NCI-H526 treated with DMSO at 0.1 percent for 48 hours (cell line): ENCODE results near the gene TGFBR3.
"Not testable (repeated sequence)": the region's sequence is repeated elsewhere in the genome, so short reads cannot be mapped to it uniquely, and the experiment has no call there.

Experiments used
- DNase-seq: peaks from one replicate; lab custom pipeline; 2025; lab: John Stamatoyannopoulos, UW

TGFBR3 gene

DNA sequence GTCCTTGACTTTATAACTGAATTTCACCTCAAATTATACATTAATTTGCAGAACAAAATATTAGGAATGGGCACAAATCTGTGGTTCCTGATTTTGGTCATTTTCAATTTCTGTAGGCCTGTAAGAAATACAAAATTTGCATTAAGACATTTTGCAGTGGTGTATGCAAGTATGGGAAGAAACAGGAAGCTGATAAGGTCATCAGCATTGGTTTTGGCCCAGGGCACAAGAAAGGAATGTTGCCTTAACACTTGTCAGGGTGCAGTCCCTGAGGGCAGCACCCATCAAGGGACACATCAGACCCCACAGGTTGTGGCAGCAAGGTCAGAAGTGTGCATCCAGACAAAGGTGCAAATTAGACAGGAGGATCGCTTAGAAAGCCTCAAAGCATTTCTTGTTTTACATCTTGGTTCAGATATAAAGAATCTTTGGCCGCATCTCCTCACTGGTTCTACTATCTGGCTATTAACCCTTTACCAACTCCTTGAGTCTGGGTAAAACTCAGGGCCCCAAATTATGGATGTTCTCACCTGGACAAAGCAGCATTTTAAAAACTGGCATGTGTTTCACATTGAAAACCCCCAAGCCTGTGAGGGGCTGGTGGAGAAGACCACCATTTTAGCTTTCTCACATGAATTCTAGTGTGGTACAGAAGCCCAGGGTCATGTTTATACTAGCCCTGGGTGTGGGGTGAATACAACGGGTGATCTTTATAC is 202.9 kb downstream of the TGFBR3 start:
- no peak for DNase-seq

GRCh38 chr1:91680556-91681155 is 205.3 kb downstream of the TGFBR3 start:
- no peak for DNase-seq

DNA sequence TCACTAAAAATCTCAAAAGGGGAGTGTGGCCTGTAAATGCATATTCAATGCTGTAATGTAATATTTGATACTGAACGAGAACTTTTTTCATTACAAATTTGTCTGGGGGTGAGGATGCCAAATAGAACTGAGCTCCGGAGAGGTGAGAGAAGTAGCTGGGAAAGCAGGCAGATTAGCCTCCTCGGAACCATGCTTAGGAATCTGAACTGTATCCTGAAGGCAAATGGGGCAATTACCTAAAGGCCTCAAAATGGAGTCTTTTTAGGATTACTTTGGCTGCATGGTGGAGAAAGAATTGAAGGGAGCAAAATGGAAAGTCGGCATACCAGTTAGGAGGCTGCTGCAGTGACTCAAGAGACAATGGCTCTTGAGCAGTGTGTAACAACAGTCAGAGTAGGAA is 206.5 kb downstream of the TGFBR3 start:
- DNase-seq = no peak

- no peak for DNase-seq
Observed at GRCh38 chr1:91676030-91676429, 209.9 kb downstream of the TGFBR3 start.

DNA sequence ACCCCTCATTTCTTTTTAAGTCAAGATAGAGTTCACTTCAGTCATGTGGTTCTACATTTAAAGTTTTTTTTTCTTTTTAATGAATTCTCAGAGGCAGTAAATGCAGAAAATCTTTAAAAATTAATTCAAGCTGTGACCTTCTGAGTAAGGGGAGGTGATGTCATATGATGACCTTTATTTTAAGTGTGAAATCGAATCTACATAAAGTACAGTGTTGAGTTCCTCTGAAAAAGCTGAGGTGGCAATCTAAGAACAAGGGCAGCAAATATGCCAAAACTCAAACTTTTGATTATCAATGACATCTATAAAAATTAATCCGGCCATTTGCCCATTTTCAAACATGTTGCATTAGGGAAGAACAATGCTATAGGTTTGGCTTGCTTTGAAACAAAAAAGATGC is 211.8 kb downstream of the TGFBR3 start:
- no peak for DNase-seq

DNA sequence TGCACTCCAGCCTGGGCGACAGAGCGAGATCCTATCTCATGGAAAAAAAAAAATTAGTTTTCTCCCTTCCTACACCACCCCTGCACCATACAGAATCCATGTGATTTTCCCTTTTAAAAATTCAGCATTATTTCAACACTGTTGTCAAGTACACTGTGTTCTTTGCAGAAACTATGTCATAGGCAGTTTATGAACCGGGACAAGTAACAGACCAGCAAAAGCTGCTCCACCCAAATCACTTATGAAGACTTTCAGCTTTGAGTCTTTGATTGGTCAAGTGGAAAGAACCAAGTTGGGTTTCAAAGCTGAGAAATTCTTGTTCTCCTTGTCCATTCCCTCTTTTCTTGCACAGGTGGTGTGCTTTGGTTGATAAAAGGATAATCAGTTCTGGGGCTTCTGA is 212.3 kb downstream of the TGFBR3 start:
- DNase-seq = no peak

GRCh38 chr1:91672601-91673161 is 213.3 kb downstream of the TGFBR3 start:
- no peak for DNase-seq

DNA sequence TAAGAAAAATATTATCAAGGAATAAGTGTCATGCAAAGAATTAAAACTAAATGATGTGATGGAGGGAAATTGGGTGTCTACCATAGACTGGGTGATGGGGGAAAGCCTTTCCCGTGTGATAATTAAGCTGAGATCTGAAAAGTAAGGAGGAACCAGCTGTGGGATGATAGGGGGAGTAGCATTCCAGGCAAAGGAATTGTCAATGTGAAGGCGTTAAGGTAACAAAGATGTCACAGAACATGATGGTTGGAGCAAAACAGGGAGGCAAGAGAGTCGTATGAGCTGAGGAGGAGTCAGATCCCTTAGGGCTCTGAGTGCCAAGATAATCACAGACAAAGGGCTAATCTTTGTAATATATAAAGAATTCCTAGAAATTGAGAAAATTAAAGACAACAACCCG is 215.2 kb downstream of the TGFBR3 start:
- DNase-seq = no peak

- no peak for DNase-seq
Observed at GRCh38 chr1:91669584-91670350, 216.2 kb downstream of the TGFBR3 start.

DNA sequence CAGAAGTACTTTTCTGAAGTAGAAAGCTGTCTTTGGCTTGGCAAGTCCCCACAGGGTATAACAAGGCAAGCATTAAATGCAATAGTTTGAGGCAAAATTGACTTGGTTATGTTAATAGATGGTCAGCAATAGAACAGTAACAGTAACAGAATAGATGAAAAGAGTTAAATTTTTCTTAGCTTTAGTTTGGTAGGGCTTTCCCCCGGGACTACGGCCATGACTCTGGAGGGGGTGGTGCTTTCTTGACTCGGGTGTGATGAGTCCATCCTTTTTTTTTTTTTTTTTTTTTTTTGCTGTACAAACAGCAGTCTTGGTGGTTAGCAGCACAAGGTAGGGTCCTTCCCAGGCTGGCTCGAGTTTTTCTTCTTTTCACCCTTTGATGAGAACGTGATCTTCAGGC is 219.3 kb downstream of the TGFBR3 start:
- DNase-seq = not testable (repeated sequence)

- no peak for DNase-seq
Observed at GRCh38 chr1:91661121-91661520, 224.8 kb downstream of the TGFBR3 start.

- no peak for DNase-seq
Observed at GRCh38 chr1:91660708-91661107, 225.2 kb downstream of the TGFBR3 start.

DNA sequence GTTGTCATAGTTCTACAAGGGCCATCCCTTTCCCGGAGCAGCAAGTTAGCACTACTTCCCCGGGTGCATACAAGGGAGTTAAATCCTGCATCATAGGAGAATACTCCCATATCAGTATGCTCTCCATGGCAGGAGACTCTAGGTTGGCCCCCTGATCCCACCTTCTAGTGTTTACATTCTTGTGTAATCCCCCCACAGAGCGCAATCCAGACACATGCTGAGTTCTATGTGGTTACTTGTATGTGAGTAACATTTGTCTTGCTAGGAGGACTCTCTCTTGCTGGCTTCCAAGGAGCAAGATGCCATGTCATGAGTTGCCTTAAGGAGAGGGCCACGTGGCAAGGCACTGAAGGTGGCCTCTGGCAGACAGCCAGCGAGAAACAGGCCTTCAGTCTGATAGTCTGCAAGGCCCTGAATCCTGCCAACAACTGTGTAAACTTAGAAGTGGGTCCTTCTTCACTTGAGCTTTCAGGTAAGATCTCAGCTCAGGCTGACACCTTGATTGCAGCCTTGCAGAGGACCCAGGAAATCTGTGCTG is 230.0 kb downstream of the TGFBR3 start:
- no peak for DNase-seq

DNA sequence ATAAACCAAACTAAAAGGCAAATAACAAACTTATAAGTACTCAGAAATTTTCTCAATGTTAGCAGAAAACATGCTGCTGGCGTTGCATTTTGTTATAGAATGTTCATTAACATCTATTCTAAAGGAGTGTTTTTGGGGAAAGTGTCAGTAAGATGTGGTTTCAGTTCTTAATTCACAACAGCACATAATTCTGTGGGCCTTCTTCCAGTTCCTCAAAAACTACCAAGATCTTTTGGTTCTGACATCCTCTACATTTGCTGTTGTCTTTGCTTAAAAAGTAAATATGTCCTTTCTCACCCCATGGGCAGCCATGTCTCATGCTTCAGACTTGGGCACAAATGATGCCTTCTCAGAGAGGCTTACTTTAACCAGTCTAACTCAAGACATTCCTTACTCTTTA is 232.8 kb downstream of the TGFBR3 start:
- no peak for DNase-seq

DNA sequence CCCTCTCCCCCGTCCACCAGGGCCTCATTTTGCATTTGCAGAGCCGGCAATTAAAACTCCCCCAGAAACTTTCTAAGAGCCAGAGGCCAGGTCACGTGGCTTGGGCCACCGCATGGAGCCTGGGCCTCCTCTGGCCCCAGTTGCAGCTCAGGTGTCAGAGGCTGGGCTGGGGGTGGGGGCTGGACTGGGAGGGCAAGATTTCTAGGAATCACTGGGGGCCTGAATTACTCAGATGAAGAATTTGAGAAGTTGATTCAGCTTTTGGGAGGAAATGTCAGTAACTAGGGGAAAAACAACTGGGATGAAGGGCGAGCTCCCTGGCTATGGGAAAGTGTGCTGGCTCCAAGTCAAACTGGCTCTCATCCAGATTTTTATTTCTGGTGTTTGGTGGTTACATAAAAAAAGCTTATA is 234.3 kb downstream of the TGFBR3 start:
- DNase-seq = no peak

DNA sequence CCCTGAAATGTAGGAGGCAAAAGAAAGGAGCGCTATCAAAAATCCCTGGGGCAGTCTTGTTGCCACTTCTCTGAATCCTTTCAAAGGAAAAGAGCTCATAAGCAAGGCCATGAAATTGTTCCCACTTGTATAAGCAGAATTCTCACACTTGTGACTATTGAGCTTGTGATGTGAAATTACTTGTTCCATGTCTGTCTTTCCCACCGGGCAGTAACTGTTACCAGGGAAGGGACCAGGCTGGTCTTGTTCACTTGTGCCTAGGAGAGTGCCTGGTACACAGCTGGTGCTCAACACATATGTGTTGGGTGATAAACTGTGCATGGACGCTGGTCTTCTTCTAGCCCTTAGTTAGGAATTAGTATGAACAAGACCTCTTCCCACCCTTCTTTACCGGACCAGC is 234.7 kb downstream of the TGFBR3 start:
- DNase-seq = no peak

- no peak for DNase-seq
Observed at GRCh38 chr1:91650764-91651163, 235.2 kb downstream of the TGFBR3 start.

GRCh38 chr1:91647061-91647460 is 238.9 kb downstream of the TGFBR3 start:
- no peak for DNase-seq

DNA sequence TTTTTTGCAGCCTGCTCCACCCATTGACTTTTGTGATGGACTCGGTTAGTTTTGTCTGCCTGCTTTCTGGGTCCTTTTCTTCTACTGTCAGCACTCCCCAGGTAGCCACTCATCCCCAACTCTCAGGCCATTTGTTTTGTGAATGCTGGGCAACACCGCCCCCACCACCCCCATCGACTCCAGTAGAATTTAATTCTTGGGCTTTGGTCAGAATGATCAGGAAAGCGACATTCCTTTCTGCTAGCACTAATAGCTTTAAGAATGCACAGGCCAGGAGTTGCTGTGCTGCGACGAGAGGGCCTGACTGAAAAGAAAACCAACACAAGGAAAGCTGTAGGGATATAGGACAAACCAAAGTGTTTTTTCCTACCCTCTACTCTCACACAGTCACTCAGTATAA is 240.9 kb downstream of the TGFBR3 start:
- no peak for DNase-seq

DNA sequence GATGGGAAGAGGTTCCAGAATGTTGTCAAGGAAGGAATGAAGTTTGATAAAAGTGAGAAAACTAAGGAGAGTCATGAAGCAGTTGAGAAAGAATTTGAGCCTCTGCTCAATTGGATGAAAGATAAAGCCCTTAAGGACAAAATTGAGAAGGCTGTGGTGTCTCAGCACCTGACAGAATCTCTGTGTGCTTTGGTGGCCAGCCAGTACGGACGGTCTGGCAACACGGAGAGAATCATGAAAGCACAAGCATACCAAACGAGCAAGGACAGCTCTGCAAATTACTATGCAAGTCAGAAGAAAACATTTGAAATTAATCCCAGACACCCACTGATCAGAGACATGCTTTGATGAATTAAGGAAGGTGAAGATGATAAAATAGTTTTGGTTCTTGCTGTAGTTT is 242.5 kb downstream of the TGFBR3 start:
- no peak for DNase-seq

DNA sequence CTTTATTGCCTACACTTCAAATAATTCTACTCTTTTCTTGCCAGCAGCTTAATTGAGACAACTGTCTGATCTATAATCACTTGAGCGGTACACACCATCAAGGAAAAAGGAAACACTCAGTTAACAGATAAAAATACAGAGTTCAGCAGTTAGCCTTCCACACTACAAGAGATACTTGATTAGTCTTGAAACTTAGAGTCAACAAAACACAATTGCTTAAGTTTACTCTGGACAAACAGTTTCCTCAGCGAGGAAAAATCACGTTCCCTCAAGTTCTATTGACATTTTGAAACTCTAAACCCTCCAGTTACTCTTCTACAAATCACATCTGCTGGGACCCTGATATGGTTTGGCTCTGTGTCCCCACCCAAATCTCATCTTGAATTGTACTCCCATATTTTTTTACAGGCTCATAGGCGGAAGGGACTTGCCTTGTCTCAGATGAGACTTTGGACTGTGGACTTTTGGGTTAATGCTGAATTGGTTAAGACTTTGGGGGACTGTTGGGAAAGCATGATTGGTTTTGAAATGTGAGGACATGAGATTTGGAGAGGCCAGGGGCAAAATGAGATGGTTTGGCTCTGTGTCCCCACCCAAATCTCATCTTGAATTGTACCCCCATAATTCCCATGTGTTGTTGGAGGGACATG is 244.9 kb downstream of the TGFBR3 start:
- no peak for DNase-seq

DNA sequence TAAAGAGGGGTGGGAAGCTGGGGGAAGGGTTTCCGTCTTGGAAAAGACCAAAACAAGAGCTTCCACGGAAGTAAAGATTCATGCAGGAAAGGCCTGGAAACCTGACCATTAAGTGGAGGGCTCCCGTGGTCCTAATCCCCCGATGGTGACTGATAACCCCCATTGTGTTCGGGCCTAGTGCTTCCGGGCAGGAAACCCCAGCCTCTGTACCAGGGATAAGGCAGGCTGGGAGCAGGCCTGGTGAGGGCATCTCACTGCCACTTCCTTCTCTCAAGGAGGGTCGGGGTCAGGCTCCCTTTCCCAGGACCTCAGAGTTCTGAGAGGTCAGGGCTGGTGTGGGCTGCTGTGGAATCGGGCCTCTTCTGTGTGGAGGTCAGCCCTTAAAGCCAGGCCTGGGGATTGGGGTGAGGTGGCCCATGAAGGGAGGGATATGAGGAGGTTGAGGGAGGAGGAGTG is 248.4 kb downstream of the TGFBR3 start:
- DNase-seq = no peak
